Measurements from ENCODE around the gene YBX2. TPM values are rescaled to one million over a fixed set of nuclear protein-coding genes. Genes with fewer than 3 reads are reported as not detected.

The YBX2 gene
- total RNA-seq, 1 experiment from 2014 or later: 54.9 TPM

DNA sequence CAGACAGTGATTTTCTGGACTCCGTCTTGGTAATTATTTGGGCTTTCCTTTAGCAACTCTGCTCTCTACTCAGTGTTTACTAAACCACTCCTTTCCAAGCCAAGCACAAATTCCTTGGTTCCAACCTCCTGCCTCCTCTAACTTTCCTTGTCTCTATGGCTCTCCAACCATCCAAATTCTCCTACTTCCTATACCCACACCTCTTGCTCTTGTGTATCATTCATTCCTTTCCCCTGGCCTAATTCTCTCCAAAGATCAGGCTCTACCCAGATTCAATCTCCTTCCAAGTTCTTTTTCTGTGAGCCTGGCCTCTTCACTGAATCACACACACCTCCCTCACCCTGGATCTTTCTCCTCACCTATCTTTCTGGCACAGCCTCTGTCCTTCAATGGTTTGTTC lies 33.6 kb upstream of the YBX2 start:
- in situ Hi-C loops (cut with HindIII; ENCODE audit: low pct_unique_long_range_greater_than_20kb, low sequenced_read_pairs): no loop called here
- Histone ChIP-seq H3K36me3 (ENCODE audit: control insufficient read depth, insufficient read depth, low read length) (no peaks in the 10 kb centered on the region; the same call in 1 of the 2 replicates), H3K27ac (ENCODE audit: low read length) (peak overlapping the region; percentile 90), H3K4me3 (ENCODE audit: low read depth in 2 of 2, low read length in 2 of 2) (peak overlapping the region; percentile 81 to 90), H3K4me1 (ENCODE audit: control insufficient read depth, insufficient read depth, low read length) (peaks cover 7% of the 10 kb centered on the region), H3K9me3 (ENCODE audit: control insufficient read depth, insufficient read depth, low read depth, low read length) (no peaks in the 10 kb centered on the region), H3K27me3 (ENCODE audit: control insufficient read depth, insufficient read depth, low read length) (no peaks in the 10 kb centered on the region)
- no peak for ATAC-seq
- no peak for TF ChIP-seq SIN3A (IDR thresholded peaks at IDR 0.05; ENCODE audit: borderline replicate concordance, insufficient read depth, low read depth, low read length)
- TF ChIP-seq, protein P1, sequence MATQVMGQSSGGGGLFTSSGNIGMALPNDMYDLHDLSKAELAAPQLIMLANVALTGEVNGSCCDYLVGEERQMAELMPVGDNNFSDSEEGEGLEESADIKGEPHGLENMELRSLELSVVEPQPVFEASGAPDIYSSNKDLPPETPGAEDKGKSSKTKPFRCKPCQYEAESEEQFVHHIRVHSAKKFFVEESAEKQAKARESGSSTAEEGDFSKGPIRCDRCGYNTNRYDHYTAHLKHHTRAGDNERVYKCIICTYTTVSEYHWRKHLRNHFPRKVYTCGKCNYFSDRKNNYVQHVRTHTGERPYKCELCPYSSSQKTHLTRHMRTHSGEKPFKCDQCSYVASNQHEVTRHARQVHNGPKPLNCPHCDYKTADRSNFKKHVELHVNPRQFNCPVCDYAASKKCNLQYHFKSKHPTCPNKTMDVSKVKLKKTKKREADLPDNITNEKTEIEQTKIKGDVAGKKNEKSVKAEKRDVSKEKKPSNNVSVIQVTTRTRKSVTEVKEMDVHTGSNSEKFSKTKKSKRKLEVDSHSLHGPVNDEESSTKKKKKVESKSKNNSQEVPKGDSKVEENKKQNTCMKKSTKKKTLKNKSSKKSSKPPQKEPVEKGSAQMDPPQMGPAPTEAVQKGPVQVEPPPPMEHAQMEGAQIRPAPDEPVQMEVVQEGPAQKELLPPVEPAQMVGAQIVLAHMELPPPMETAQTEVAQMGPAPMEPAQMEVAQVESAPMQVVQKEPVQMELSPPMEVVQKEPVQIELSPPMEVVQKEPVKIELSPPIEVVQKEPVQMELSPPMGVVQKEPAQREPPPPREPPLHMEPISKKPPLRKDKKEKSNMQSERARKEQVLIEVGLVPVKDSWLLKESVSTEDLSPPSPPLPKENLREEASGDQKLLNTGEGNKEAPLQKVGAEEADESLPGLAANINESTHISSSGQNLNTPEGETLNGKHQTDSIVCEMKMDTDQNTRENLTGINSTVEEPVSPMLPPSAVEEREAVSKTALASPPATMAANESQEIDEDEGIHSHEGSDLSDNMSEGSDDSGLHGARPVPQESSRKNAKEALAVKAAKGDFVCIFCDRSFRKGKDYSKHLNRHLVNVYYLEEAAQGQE (IDR thresholded peaks at IDR 0.05; ENCODE audit: insufficient read depth in 1 of 2, low read depth in 2 of 2, low read length in 1 of 2): no peak
- no peak for TF ChIP-seq CTCF (IDR thresholded peaks at IDR 0.05)
- POLR2A ChIA-PET: no interaction called here
- BruUV-seq (replicated peaks): no TSS peak
- no peak for DNase-seq (ENCODE audit: low read depth, low spot score)
- intact Hi-C loops (cut with micrococcal nuclease; ENCODE audit: unreplicated experiment): no loop called here
- CTCF ChIA-PET: no interaction called here

GRCh38 chr17:7327501-7327900 lies 33.1 kb upstream of the YBX2 start:
- ATAC-seq: no peak
- in situ Hi-C loops (cut with HindIII; ENCODE audit: low pct_unique_long_range_greater_than_20kb, low sequenced_read_pairs): no loop called here

More at GRCh38 chr17:7327501-7327900, 33.1 kb upstream of the YBX2 start:
- Histone ChIP-seq H3K4me1 (ENCODE audit: control insufficient read depth, insufficient read depth, low read length) (peaks cover 7% of the 10 kb centered on the region), H3K27ac (ENCODE audit: low read length) (no peak overlapping the region), H3K27me3 (ENCODE audit: control insufficient read depth, insufficient read depth, low read length) (no peaks in the 10 kb centered on the region), H3K9me3 (ENCODE audit: control insufficient read depth, insufficient read depth, low read depth, low read length) (no peaks in the 10 kb centered on the region), H3K36me3 (ENCODE audit: control insufficient read depth, insufficient read depth, low read length) (no peaks in the 10 kb centered on the region; the same call in 1 of the 2 replicates), H3K4me3 (ENCODE audit: low read depth in 2 of 2, low read length in 2 of 2) (no peak overlapping the region)
- no peak for DNase-seq (ENCODE audit: low read depth, low spot score)
- intact Hi-C loops (cut with micrococcal nuclease; ENCODE audit: unreplicated experiment): no loop called here
- ChIA-PET CTCF (no interaction called here), POLR2A (no interaction called here)
- no TSS peak for BruUV-seq (replicated peaks)
- no peak for TF ChIP-seq SIN3A (IDR thresholded peaks at IDR 0.05; ENCODE audit: borderline replicate concordance, insufficient read depth, low read depth, low read length)
- TF ChIP-seq POLR2AphosphoS5 (IDR thresholded peaks at IDR 0.05; ENCODE audit: low read depth, low read length): no peak
- no peak for TF ChIP-seq TCF7L2 (IDR thresholded peaks at IDR 0.05; ENCODE audit: low read depth, low read length)
- TF ChIP-seq CTCF (IDR thresholded peaks at IDR 0.05): no peak
- TF ChIP-seq, protein P1 (IDR thresholded peaks at IDR 0.05; ENCODE audit: insufficient read depth in 1 of 2, low read depth in 2 of 2, low read length in 1 of 2): no peak

Measured in Panc1 (cell line).